GM23248 (cell line): ENCODE results near the gene CISH.

Experiments
- EZH2 ChIP-seq: fragments of 200-600 bp; sonication (generic); IDR thresholded peaks from 2 replicates; pipeline ENCODE4 v1.6.1; 2018; ENCODE audit warnings: antibody characterized with exemption, mild to moderate bottlenecking; ENCODE audit not compliant: insufficient read depth, poor library complexity, severe bottlenecking
- EZH2phosphoT487 ChIP-seq: fragments of 200-600 bp; sonication (generic); IDR thresholded peaks from 2 replicates; pipeline ENCODE4 v1.6.1; 2018; ENCODE audit warnings: antibody characterized with exemption, moderate library complexity, mild to moderate bottlenecking, low read depth; ENCODE audit not compliant: insufficient read depth

DNA sequence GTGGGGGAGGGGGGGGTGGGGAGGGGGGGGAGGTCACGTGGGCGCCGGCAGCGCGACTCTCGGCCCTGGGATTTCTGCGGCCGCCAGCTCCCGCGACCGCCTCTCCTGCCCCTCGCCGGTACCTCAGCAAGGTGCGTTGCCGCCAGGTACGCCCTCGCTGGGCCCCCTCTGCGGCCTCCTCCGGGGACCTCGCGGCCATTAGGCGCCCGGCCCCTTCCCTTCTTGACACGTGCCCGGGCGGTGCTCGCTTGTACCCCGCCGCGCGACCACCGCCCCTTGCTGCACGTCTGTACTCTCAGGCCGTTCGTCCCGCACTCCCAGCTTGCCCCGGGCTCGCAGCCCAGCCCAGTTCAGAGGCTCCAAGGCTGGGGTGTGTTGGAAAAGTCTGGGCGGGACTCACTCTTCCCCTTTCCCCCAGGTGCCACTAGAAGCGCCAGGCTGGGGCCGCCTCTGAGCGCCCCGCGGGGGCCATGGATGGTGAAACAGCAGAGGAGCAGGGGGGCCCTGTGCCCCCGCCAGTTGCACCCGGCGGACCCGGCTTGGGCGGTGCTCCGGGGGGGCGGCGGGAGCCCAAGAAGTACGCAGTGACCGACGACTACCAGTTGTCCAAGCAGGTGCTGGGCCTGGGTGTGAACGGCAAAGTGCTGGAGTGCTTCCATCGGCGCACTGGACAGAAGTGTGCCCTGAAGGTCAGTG lies 5.7 kb upstream of the CISH start, which contains the start of gene MAPKAPK3:
- TF ChIP-seq EZH2 (no peak), EZH2phosphoT487 (no peak)
